Measurements from ENCODE around the gene KIF11.

KIF11 gene

GRCh38 chr10:92688927-92689662 is 96.2 kb downstream of the KIF11 start:
- TF ChIP-seq, protein P1, sequence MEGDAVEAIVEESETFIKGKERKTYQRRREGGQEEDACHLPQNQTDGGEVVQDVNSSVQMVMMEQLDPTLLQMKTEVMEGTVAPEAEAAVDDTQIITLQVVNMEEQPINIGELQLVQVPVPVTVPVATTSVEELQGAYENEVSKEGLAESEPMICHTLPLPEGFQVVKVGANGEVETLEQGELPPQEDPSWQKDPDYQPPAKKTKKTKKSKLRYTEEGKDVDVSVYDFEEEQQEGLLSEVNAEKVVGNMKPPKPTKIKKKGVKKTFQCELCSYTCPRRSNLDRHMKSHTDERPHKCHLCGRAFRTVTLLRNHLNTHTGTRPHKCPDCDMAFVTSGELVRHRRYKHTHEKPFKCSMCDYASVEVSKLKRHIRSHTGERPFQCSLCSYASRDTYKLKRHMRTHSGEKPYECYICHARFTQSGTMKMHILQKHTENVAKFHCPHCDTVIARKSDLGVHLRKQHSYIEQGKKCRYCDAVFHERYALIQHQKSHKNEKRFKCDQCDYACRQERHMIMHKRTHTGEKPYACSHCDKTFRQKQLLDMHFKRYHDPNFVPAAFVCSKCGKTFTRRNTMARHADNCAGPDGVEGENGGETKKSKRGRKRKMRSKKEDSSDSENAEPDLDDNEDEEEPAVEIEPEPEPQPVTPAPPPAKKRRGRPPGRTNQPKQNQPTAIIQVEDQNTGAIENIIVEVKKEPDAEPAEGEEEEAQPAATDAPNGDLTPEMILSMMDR (IDR thresholded peaks at IDR 0.05; ENCODE audit: low read depth, low read length, poor library complexity, severe bottlenecking), result peak; percentile 59
- TF ChIP-seq EZH2phosphoT487 (IDR thresholded peaks at IDR 0.05; ENCODE audit: borderline replicate concordance, low read length), result no peak; the same call in 1 of the 2 replicates
- Histone ChIP-seq H3K4me1 (ENCODE audit: control insufficient read depth, low read length) (peaks cover 42% of the 10 kb centered on the region), H3K27ac (ENCODE audit: low read depth, low read length) (no peak overlapping the region), H3K27me3 (ENCODE audit: control insufficient read depth, low read length) (peaks cover 57% of the 10 kb centered on the region), H3K79me2 (ENCODE audit: control insufficient read depth, low read length) (no peaks in the 10 kb centered on the region), H3K36me3 (ENCODE audit: control insufficient read depth, low read length) (peaks cover 8% of the 10 kb centered on the region), H3F3A (ENCODE audit: control insufficient read depth, insufficient read depth) (peaks cover 25% of the 10 kb centered on the region), H4K20me1 (ENCODE audit: control insufficient read depth, insufficient read depth, low read depth, low read length) (0 out of 2 replicates have a peak, but pooled peaks cover 4% of the 10 kb centered on the region), H3K9me3 (ENCODE audit: control insufficient read depth, insufficient read depth, low read length) (no peaks in the 10 kb centered on the region), H3K9me2 (replicated peaks; ENCODE audit: control insufficient read depth, low read length) (no peaks in the 10 kb centered on the region), H3K4me2 (ENCODE audit: low read length) (peak overlapping the region; percentile 97), H3K4me3 (ENCODE audit: low read length) (peak overlapping the region; percentile 84)

- peaks cover 42% of the 10 kb centered on the region for H3K4me1 ChIP-seq (ENCODE audit: control insufficient read depth, low read length)
- H3K27ac ChIP-seq (ENCODE audit: low read depth, low read length), result 0 out of 2 replicates have a peak within 1 kb of the TSS, but pooled peaks have one; percentile 3
- peaks cover 8% of the 10 kb centered on the region for H3K36me3 ChIP-seq (ENCODE audit: control insufficient read depth, low read length)
- no peaks in the 10 kb centered on the region for H3K79me2 ChIP-seq (ENCODE audit: control insufficient read depth, low read length)
- H4K20me1 ChIP-seq (ENCODE audit: control insufficient read depth, insufficient read depth, low read depth, low read length), result 0 out of 2 replicates have a peak, but pooled peaks cover 4% of the 10 kb centered on the region
- no peaks in the 10 kb centered on the region for H3K9me3 ChIP-seq (ENCODE audit: control insufficient read depth, insufficient read depth, low read length)
- H3K9me2 ChIP-seq (replicated peaks; ENCODE audit: control insufficient read depth, low read length), result no peaks in the 10 kb centered on the region
- H3K4me3 ChIP-seq (ENCODE audit: low read length), result peak within 1 kb of the TSS; percentile 84
- peaks cover 57% of the 10 kb centered on the region for H3K27me3 ChIP-seq (ENCODE audit: control insufficient read depth, low read length)
- H3K4me2 ChIP-seq (ENCODE audit: low read length), result peak within 1 kb of the TSS; percentile 97
- H3F3A ChIP-seq (ENCODE audit: control insufficient read depth, insufficient read depth), result peaks cover 29% of the 10 kb centered on the region
- TF ChIP-seq EZH2phosphoT487 (IDR thresholded peaks at IDR 0.05; ENCODE audit: borderline replicate concordance, low read length), result no peak
- TF ChIP-seq, protein P1 (IDR thresholded peaks at IDR 0.05; ENCODE audit: low read depth, low read length, poor library complexity, severe bottlenecking), result no peak
Measured at GRCh38 chr10:92689663-92690210, 96.8 kb downstream of the KIF11 start, which contains the start of gene HHEX. Gene HHEX, plus strand, starts transcription at chr10:92689955. Its CDS starts 32 bp downstream, at chr10:92689987.

GRCh38 chr10:92690211-92690914 is 97.4 kb downstream of the KIF11 start:
- no peaks in the 10 kb centered on the region for H3K9me3 ChIP-seq (ENCODE audit: control insufficient read depth, insufficient read depth, low read length)
- H3K27ac ChIP-seq (ENCODE audit: low read depth, low read length), result 0 out of 2 replicates have a peak overlapping the region, but pooled peaks have one; percentile 3
- 0 out of 2 replicates have a peak, but pooled peaks cover 4% of the 10 kb centered on the region for H4K20me1 ChIP-seq (ENCODE audit: control insufficient read depth, insufficient read depth, low read depth, low read length)
- H3K9me2 ChIP-seq (replicated peaks; ENCODE audit: control insufficient read depth, low read length), result no peaks in the 10 kb centered on the region
- H3F3A ChIP-seq (ENCODE audit: control insufficient read depth, insufficient read depth), result peaks cover 29% of the 10 kb centered on the region
- H3K36me3 ChIP-seq (ENCODE audit: control insufficient read depth, low read length), result peaks cover 8% of the 10 kb centered on the region
- H3K4me3 ChIP-seq (ENCODE audit: low read length), result peak overlapping the region; percentile 84
- H3K4me2 ChIP-seq (ENCODE audit: low read length), result peak overlapping the region; percentile 97
- TF ChIP-seq, protein P1 (IDR thresholded peaks at IDR 0.05; ENCODE audit: low read depth, low read length, poor library complexity, severe bottlenecking), result peak; percentile 16
- TF ChIP-seq EZH2phosphoT487 (IDR thresholded peaks at IDR 0.05; ENCODE audit: borderline replicate concordance, low read length), result peak; percentile 79; the same call in 1 of the 2 replicates
- H3K27me3 ChIP-seq (ENCODE audit: control insufficient read depth, low read length), result peaks cover 56% of the 10 kb centered on the region
- no peaks in the 10 kb centered on the region for H3K79me2 ChIP-seq (ENCODE audit: control insufficient read depth, low read length)
- peaks cover 42% of the 10 kb centered on the region for H3K4me1 ChIP-seq (ENCODE audit: control insufficient read depth, low read length)

All from DOHH2 (cell line).